Measurements from ENCODE around the gene SMIM31. TPM values are rescaled to one million over a fixed set of nuclear protein-coding genes. Genes with fewer than 3 reads are reported as not detected.

Gene SMIM31
- total RNA-seq, 1 donor from 2014 or later = not detected

- ATAC-seq = no peak
- intact Hi-C loops (cut with DNase I) = no loop called here
- Histone ChIP-seq H3K4me3 (no peak overlapping the region), H3K9me3 (no peaks in the 10 kb centered on the region), H3K27ac (no peak overlapping the region), H3K27me3 (peaks cover 2% of the 10 kb centered on the region), H3K36me3 (no peaks in the 10 kb centered on the region), H3K4me1 (no peaks in the 10 kb centered on the region)
- no peak for DNase-seq
- TF ChIP-seq CTCF (IDR thresholded peaks at IDR 0.05) = no peak
Measured at GRCh38 chr4:164756686-164757085, 2.8 kb downstream of the SMIM31 start.

GRCh38 chr4:164761241-164761640 is 7.3 kb downstream of the SMIM31 start:
- Histone ChIP-seq H3K27ac (no peak overlapping the region), H3K4me3 (no peak overlapping the region), H3K36me3 (no peaks in the 10 kb centered on the region), H3K27me3 (peaks cover 8% of the 10 kb centered on the region), H3K4me1 (no peaks in the 10 kb centered on the region), H3K9me3 (no peaks in the 10 kb centered on the region)
- DNase-seq = no peak
- intact Hi-C loops (cut with DNase I) = no loop called here
- TF ChIP-seq CTCF (IDR thresholded peaks at IDR 0.05) = no peak
- no peak for ATAC-seq

- Histone ChIP-seq H3K9me3 (no peaks in the 10 kb centered on the region), H3K27me3 (peaks cover 8% of the 10 kb centered on the region), H3K4me3 (no peak overlapping the region), H3K36me3 (no peaks in the 10 kb centered on the region), H3K27ac (no peak overlapping the region), H3K4me1 (no peaks in the 10 kb centered on the region)
- no peak for TF ChIP-seq CTCF (IDR thresholded peaks at IDR 0.05)
- DNase-seq = no peak
- intact Hi-C loops (cut with DNase I) = no loop called here
- no peak for ATAC-seq
Measured at GRCh38 chr4:164761746-164762275, 7.9 kb downstream of the SMIM31 start.

GRCh38 chr4:164765096-164765495 is 11.2 kb downstream of the SMIM31 start:
- H3K4me3 ChIP-seq = no peak overlapping the region
- H3K4me1 ChIP-seq = no peaks in the 10 kb centered on the region
- no peak overlapping the region for H3K27ac ChIP-seq
- H3K9me3 ChIP-seq = no peaks in the 10 kb centered on the region
- ATAC-seq = no peak
- intact Hi-C loops (cut with DNase I) = no loop called here
- no peak for TF ChIP-seq CTCF (IDR thresholded peaks at IDR 0.05)
- H3K27me3 ChIP-seq = peaks cover 8% of the 10 kb centered on the region
- H3K36me3 ChIP-seq = no peaks in the 10 kb centered on the region
- no peak for DNase-seq

GRCh38 chr4:164765833-164766232 is 11.9 kb downstream of the SMIM31 start:
- no peak for TF ChIP-seq CTCF (IDR thresholded peaks at IDR 0.05)
- no peak for DNase-seq
- ATAC-seq = no peak
- no peak overlapping the region for H3K27ac ChIP-seq
- intact Hi-C loops (cut with DNase I) = no loop called here
- peaks cover 8% of the 10 kb centered on the region for H3K27me3 ChIP-seq
- no peaks in the 10 kb centered on the region for H3K36me3 ChIP-seq
- no peak overlapping the region for H3K4me3 ChIP-seq
- H3K4me1 ChIP-seq = no peaks in the 10 kb centered on the region
- H3K9me3 ChIP-seq = no peaks in the 10 kb centered on the region

- Histone ChIP-seq H3K27me3 (no peaks in the 10 kb centered on the region), H3K36me3 (no peaks in the 10 kb centered on the region), H3K27ac (no peak overlapping the region), H3K9me3 (no peaks in the 10 kb centered on the region), H3K4me3 (no peak overlapping the region), H3K4me1 (no peaks in the 10 kb centered on the region)
- DNase-seq (no peak), ATAC-seq (no peak)
- TF ChIP-seq CTCF (IDR thresholded peaks at IDR 0.05) = peak; percentile 32
- intact Hi-C loops (cut with DNase I) = no loop called here
Measured at GRCh38 chr4:164768516-164768915, 14.6 kb downstream of the SMIM31 start.
